ENCODE data around the gene TRIP4. TPM values are rescaled to one million over a fixed set of nuclear protein-coding genes. Genes with fewer than 3 reads are reported as not detected.

Gene TRIP4
- total RNA-seq, 3 donors from 2014 or later = 23.8 to 36.9 (median 28.2) TPM

- H3K36me3 ChIP-seq (ENCODE audit: low read depth) = no peaks in the 10 kb centered on the region
- peak; percentile 94 for ATAC-seq
- DNase-seq = peak; percentile 94 to 99 (median 99)
- peak within 1 kb of the TSS; percentile 64 for H3K4me3 ChIP-seq
- no peak for TF ChIP-seq CTCF (IDR thresholded peaks at IDR 0.05)
- intact Hi-C loops (cut with DNase I, micrococcal nuclease) = no loop called here
- H3K9me3 ChIP-seq = no peaks in the 10 kb centered on the region
- peaks cover 21% of the 10 kb centered on the region for H3K4me1 ChIP-seq (ENCODE audit: low read depth)
Observed at GRCh38 chr15:64460206-64460723, 72.6 kb downstream of the TRIP4 start, which contains the start of gene ZNF609. Gene ZNF609, plus strand, starts transcription at chr15:64460578. Its CDS starts 38,842 bp downstream, at chr15:64499420.

- intact Hi-C loops (cut with DNase I, micrococcal nuclease) = no loop called here
- H3K36me3 ChIP-seq (ENCODE audit: low read depth) = no peaks in the 10 kb centered on the region
- no peak for TF ChIP-seq CTCF (IDR thresholded peaks at IDR 0.05)
- peak overlapping the region; percentile 64 for H3K4me3 ChIP-seq
- DNase-seq = peak; percentile 28 to 62 (median 47)
- H3K4me1 ChIP-seq (ENCODE audit: low read depth) = peaks cover 22% of the 10 kb centered on the region
- H3K9me3 ChIP-seq = no peaks in the 10 kb centered on the region
- peak; percentile 65 for ATAC-seq
Observed at GRCh38 chr15:64460724-64461720, 73.4 kb downstream of the TRIP4 start.

- Histone ChIP-seq H3K4me3 (no peak overlapping the region), H3K36me3 (ENCODE audit: low read depth) (no peaks in the 10 kb centered on the region), H3K4me1 (ENCODE audit: low read depth) (peaks cover 22% of the 10 kb centered on the region), H3K9me3 (no peaks in the 10 kb centered on the region)
- intact Hi-C loops (cut with DNase I, micrococcal nuclease) = no loop called here
- no peak for TF ChIP-seq CTCF (IDR thresholded peaks at IDR 0.05)
- DNase-seq (peak in 1 of 3 donors; percentile 20), ATAC-seq (peak; percentile 3)
Observed at GRCh38 chr15:64461721-64462162, 74.1 kb downstream of the TRIP4 start.

DNA sequence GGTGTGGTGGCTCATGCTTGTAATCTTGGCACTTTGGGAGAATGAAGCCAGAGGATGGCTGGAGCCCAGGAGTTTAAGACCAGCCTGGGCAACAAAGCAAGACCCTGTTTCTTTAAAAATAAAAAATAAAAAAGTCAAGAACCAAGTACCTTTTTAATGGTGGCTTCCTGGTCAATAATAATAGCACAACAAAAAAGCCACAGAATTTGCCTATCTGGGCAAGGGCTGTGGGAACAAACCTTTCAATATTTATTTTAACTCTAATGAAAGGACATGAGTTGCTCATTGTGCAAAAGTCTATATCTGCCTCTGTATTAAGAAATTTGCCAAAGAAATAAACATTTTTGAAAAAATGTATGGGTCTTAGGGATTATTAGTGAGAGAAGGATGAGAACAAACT, 74.9 kb downstream of the TRIP4 start:
- no peaks in the 10 kb centered on the region for H3K36me3 ChIP-seq (ENCODE audit: low read depth)
- no peak for TF ChIP-seq CTCF (IDR thresholded peaks at IDR 0.05)
- peaks cover 22% of the 10 kb centered on the region for H3K4me1 ChIP-seq (ENCODE audit: low read depth)
- H3K9me3 ChIP-seq = no peaks in the 10 kb centered on the region
- intact Hi-C loops (cut with DNase I, micrococcal nuclease) = no loop called here
- ATAC-seq = no peak
- H3K4me3 ChIP-seq = no peak overlapping the region
- DNase-seq = no peak

GRCh38 chr15:64464276-64465005, 76.8 kb downstream of the TRIP4 start:
- Histone ChIP-seq H3K4me3 (no peak overlapping the region), H3K36me3 (ENCODE audit: low read depth) (no peaks in the 10 kb centered on the region), H3K4me1 (ENCODE audit: low read depth) (peaks cover 22% of the 10 kb centered on the region), H3K9me3 (no peaks in the 10 kb centered on the region)
- intact Hi-C loops (cut with DNase I, micrococcal nuclease) = no loop called here
- DNase-seq (no peak), ATAC-seq (no peak)
- TF ChIP-seq CTCF (IDR thresholded peaks at IDR 0.05) = no peak
